ENCODE data around the gene IGFLR1.

The IGFLR1 gene, protein sequence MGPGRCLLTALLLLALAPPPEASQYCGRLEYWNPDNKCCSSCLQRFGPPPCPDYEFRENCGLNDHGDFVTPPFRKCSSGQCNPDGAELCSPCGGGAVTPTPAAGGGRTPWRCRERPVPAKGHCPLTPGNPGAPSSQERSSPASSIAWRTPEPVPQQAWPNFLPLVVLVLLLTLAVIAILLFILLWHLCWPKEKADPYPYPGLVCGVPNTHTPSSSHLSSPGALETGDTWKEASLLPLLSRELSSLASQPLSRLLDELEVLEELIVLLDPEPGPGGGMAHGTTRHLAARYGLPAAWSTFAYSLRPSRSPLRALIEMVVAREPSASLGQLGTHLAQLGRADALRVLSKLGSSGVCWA

DNA sequence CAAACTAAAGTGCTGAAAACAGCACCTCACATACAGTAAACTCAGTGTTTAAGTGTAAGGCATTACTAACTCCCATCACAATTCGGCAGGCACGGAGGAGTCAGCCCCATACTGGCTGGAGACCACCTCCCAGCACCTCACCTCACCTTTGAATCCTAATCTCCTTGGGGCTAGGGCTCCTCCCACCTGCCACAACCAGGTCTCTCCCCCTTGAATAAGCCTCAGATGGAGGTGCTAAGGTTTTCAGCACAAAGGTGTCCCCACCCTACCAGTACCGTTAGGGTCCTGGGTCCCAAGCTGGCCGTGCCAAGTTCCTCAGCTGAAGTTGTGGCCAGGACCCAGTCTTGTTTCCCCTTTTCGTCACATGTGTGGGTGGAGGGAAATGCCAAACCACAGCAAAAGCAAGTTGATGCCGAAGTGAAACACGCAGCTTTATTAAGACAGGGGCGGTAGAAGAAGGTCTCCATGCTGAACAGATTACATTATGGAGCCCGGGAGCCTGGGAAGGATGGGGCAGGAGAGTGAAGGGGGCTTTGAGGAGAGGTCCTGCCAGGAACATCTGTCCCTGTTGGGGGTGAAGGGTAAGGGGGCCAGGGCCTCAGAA lies at the start of gene IGFLR1:
Gene IGFLR1, minus strand, starts transcription at position 332 of the 604 bp plus-strand sequence. CDS start 1,272 bp downstream, outside the sequence.
- peak; percentile 50 to 62 for DNase-seq (ENCODE audit: low read depth in 2 of 2)

DNA sequence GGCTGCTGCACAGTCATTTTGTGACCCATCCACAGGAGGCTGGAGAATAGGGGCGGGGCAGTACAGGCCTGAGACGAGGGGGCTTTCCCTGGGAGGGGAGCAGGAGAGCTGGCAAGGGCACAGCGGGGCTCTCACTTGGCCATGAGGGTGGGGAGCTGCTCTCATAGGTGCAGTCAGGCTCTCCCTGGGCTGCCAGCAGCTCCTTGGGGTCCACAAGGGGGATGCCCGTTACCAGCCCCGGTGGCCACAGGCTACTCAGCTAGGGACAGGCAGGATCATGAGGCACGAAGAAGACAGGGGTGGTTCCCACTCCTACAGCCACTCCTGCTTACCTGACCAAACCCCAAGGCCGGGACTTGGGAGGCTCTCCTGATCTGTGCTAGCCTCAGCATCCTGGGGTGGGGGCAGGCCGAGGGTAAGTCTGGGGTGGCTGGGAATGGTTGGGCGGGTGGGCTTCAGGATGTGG lies 49.6 kb upstream of the IGFLR1 start:
- no peak for DNase-seq (ENCODE audit: low read depth in 2 of 2)

DNA sequence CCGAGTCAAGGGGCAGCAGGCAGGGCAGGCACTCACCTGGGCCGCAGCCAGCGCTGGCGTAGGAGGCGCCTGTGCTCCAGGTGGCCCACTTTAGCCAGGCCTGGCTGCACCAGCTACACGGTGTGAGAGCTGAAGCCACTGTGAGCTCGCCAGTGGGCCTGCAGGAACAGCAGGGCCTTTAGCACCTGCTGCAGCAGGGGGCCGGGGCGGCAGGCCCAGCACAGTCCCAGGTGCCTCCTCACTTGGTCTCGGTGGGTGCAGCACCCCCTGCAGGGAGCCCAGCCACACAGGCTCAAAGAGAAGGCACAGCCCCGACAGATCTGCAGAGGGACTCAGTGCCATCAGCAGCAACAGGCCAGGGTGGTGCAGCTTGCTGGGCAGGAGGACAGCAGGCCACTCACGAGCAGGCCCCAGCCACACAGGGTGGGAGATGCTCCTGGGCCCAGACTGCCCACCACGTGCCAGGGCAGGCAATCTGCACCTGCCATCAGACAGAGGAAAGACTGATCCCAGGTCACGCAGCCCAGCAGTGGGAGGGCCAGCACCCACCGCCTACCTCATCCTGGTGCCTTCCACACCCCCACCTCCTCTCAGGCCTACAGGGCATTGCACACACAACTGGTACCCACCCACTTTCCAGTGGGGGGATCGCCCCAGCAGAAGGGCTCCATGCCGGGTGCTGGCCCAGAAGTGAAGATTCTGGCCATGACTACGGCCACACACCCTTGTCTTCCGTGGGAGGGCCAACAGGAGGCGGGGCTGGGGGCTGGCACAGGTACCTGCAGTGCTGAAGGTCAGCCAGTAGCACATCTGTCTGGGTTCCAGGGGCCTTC lies 48.9 kb upstream of the IGFLR1 start:
- DNase-seq (ENCODE audit: low read depth in 2 of 2) = no peak

DNA sequence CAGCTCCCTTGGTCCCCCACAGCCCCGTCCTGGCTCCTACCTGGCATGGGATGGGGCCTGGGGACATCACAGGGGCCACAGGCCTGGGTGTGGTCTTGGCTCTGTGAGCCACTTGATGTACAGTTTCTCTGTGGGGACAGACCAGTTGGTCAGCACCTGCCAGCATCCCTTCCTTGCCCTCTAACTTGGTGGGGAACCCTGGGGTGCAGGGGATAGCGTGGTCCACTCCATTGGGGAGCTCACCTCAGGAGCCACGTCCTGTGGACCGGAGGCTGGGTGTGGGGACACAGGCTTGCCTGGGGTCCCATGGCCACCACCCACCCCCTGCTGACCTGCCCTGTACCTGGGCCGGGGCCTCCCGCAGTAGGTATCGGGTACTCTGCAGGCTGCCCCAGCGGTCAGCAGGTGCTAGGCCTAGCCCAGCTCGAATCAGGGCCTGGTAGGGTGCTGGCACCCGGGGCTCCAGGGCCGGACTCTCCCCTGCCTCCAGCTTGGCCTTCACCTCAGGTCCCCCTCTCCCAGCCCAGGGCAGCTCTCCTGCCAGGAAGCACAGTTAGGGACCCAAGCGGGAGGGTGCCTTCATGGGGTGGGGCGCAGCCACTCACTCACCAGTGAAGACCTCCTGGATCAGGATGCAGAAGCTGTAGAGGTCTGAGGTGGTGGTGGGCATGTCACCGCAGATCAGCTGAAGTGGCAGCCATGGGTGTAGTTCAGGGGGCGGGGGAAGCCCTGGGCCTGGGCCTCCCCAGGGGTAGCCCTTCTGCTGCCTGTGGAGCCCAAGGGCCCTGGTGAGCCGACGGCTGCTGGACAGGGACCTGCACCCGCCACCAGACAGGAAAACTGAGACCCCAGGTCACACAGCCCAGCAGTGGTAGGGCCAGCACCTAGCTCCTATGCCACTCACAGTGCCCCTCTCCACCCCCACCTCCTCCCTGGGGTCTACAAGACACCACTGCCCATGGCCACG lies 48.0 kb upstream of the IGFLR1 start:
- no peak for DNase-seq (ENCODE audit: low read depth in 2 of 2)

DNA sequence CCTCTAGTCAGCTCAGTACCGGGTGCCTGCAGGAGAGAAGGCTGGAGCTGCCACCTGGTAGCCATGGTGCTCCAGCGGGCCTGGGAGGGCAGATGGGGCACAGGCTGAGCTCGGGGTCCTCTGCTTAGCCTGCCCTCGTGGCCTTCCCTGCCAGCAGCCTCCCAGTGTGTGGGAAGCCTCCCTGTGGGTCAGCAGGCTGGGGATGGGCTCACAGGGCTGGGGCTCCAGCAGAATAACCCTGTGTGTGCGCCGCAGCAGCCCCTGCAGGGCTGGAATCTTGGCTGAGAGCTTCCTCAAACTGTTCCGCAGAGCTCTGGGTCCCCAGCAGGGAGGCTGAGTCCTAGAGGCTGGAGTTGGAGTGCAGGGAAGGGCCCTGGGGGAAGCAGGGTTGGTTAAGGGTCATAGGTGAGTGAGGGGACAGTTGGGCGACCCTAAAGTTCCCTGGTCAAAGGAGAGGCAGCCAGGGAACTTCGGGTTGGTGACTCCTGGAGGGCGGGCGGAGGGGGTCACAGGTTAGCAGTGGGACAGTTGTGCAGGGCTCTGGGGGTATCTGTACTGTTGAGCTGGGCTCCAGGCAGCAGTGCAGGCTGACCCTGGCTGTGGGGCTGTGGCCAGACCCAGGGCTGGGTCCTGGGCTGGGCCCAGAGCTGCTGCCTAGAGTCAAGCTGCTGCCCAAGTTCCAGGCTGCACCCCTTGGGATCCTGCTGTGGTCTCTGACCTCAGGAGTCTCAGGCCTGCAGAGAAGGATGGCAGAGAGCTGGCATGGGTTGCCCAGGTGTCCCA lies 47.1 kb upstream of the IGFLR1 start:
- DNase-seq (ENCODE audit: low read depth in 2 of 2) = no peak

DNA sequence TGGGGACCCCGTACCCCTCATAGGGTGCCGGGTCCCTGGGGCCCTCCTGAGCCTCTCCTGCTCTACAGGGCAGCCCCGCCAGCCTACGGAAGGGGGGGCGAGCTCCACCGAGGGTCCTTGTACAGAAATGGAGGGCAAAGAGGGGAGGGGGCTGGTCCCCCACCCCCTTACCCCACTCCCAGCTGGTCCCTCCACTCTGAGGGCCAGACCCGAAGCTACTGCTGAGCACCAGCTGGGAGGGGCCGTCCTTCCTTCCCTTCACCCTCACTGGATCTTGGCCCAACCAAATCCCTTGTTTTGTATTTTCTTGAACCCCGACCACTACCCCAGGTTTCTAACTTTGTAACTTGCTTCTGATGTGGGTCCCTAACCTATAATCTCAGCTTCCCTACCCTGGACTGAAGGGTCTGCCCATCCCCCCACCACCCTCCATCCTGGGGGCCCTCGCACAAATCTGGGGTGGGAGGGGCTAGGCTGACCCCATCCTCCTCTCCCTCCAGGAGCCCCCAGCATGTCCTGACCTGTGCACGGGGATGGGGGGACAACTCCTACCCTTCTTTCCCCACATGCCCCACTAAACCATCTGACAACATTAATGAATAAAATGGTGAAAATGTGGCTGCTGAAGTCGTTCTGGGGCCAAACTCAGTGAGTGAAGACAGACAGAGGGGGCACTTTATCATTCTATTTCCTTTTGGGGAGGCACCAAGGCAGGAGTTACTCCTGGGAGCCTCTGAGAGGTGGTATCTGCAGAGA lies 46.1 kb upstream of the IGFLR1 start:
- DNase-seq (ENCODE audit: low read depth in 2 of 2) = no peak

DNA sequence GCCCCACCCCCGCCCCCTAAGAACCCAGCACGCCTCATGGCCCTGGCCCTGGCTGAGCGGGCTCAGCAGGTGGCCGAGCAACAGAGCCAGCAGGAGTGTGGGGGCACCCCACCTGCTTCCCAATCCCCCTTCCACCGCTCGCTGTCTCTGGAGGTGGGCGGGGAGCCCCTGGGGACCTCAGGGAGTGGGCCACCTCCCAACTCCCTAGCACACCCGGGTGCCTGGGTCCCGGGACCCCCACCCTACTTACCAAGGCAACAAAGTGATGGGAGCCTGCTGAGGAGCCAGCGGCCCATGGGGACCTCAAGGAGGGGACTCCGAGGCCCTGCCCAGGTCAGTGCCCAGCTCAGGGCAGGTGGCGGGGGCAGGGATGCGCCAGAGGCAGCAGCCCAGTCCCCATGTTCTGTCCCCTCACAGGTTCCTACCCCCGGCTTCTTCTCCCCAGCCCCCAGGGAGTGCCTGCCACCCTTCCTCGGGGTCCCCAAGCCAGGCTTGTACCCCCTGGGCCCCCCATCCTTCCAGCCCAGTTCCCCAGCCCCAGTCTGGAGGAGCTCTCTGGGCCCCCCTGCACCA lies 45.1 kb upstream of the IGFLR1 start:
- no peak for DNase-seq (ENCODE audit: low read depth in 2 of 2)

DNA sequence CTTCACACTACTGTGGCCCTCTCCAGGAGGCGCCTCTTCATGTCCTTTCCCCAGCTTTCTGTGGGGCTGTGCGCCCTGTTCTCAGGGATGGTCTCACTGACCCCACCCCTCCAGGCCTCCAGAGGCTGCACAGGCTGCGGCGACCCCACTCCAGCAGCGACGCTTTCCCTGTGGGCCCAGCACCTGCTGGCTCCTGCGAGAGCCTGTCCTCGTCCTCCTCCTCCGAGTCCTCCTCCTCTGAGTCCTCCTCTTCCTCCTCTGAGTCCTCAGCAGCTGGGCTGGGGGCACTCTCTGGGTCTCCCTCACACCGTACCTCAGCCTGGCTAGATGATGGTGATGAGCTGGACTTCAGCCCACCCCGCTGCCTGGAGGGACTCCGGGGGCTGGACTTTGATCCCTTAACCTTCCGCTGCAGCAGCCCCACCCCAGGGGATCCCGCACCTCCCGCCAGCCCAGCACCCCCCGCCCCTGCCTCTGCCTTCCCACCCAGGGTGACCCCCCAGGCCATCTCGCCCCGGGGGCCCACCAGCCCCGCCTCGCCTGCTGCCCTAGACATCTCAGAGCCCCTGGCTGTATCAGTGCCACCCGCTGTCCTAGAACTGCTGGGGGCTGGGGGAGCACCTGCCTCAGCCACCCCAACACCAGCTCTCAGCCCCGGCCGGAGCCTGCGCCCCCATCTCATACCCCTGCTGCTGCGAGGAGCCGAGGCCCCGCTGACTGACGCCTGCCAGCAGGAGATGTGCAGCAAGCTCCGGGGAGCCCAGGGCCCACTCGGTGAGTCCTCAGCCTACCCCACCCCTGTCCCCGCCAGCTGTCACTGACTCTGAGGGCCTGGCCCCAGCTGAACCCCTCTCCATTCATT lies 44.3 kb upstream of the IGFLR1 start:
- DNase-seq (ENCODE audit: low read depth in 2 of 2) = no peak

DNA sequence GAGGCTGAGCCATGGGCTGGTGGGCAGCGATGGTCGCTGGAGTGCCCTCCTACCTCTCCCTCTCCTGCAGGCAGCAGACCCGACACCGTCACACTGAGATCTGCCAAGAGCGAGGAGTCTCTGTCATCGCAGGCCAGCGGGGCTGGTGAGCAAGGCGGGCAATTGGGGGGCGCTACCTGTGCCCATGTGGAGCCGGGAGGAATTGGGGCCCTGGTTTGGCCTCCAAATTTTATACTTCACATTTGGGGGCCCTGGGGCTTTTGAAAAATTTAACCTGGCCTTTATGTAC lies 43.0 kb upstream of the IGFLR1 start:
- no peak for DNase-seq (ENCODE audit: low read depth in 2 of 2)

DNA sequence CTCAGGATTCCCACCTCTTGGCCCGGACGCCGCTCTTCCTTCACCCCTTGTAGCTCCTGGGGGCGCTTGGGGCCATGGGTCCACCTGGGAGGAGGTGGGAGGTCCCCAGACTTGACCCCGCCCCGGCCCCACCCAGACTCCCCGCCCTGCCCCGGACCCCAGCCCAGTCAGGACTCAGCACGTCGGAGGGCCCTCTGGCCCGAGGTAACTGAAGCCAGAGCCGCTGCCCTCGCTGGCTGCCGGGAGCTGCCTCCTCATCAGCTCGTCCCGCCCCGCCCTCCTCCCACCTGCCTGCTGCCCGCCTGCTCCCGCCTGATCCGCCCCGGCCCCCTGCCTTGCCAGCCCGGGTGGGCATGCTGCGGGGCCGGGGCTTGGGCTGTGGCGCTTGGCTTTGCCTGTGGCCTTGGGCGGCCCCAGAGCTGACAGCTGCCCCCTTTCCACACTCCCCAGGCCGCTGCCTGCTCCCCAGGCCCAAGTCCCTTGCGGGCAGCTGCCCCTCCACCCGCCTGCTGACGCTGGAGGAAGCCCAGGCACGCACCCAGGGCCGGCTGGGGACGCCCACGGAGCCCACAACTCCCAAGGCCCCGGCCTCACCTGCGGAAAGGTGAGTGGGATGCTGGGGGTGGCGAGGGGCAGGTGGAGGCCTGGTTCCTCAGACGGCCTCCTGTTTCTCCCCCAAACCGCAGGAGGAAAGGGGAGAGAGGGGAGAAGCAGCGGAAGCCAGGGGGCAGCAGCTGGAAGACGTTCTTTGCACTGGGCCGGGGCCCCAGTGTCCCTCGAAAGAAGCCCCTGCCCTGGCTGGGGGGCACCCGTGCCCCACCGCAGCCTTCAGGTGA lies 42.5 kb upstream of the IGFLR1 start:
- DNase-seq (ENCODE audit: low read depth in 2 of 2) = no peak

DNA sequence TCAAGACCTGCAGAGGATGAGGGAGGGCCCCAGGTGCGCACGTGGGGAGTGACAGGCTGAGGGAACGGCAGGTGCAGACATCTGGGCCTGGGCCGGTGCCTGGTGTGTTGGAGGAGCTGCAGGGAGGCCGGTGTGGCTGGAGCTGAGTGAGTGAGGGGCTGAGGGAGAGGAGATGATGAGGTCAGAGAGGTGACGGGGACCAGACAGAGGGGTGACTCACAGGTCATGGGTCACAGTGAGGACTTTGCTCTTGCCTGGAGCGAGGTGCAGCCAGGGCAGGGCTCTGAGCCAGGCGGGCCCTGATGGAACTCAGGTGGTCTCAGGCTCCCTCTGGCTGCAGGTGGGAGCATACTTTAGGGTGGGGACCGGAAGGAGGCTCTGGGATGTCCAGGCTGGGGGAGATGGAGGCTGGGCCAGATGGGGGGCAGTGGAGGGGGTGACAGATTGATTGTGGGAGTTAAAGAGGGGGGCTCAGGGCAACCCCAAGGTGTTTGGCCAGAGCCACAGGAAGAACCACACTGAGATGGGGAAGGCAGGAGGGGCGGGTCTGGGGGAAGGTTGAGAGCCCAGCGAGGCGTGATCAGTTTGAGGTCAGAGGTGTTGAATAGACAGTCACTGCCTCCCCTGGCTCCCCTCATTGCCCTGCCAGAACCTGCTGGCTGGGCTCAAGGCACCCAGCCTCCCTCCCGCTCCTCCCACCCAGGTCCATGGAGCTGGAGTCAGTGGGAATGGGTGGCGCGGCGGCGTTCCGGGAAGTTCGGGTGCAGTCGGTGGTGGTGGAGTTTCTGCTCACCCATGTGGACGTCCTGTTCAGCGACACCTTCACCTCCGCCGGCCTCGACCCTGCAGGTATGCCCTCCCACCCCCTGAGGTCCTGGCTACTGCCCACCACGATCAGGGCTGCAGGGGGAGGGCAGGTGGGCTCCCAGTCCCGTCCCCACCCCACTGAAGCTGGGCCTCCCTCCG lies 41.5 kb upstream of the IGFLR1 start:
- no peak for DNase-seq (ENCODE audit: low read depth in 2 of 2)

DNA sequence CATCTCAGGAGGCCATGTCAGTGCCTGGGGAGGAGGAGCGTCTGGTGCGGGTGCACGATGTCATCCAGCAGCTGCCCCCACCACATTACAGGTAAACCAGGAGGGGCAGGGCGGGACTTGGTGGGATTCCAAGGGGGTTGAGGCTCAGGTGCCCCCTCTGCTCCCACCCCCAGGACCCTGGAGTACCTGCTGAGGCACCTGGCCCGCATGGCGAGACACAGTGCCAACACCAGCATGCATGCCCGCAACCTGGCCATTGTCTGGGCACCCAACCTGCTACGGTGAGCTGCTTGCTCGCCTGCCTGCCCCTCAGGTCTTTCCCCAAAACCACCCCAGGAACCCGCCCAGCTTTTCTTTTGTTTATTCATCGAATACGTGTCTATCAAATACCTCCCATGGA lies 40.3 kb upstream of the IGFLR1 start:
- no peak for DNase-seq (ENCODE audit: low read depth in 2 of 2)

DNA sequence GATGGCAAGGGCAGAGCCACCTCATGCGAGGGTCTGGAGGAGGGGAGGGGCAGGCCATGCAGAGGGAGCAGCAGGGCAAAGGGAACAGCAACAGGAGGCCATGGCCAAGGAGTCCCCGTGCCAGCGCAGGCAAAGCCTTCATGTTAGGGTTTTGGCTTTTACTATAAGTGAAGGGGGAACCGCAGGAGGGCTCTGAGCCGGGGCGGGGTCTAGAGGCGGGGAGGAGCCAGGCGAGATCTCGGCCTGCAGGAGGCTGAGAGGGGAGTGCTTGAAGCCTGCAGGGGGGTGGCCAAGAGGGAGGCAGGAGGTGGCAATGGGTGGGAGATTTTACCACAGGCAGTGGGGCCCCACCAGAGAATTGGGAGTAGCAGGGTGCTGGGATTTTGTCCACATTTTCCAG lies 39.4 kb upstream of the IGFLR1 start:
- no peak for DNase-seq (ENCODE audit: low read depth in 2 of 2)

DNA sequence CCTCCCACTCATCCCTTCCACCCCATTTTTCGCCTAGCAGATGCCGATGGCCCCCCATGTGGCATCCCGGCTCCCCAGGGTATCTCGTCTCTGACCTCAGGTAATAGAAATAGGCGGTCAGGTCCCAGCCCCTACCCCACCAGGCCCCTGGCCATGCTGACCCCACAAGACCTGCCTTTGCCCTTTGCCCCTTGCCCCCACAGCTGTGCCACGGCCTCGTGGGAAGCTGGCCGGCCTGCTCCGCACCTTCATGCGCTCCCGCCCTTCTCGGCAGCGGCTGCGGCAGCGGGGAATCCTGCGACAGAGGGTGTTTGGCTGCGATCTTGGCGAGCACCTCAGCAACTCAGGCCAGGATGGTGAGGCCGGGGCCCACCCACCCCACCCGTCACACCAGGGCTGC lies 38.5 kb upstream of the IGFLR1 start:
- no peak for DNase-seq (ENCODE audit: low read depth in 2 of 2)

DNA sequence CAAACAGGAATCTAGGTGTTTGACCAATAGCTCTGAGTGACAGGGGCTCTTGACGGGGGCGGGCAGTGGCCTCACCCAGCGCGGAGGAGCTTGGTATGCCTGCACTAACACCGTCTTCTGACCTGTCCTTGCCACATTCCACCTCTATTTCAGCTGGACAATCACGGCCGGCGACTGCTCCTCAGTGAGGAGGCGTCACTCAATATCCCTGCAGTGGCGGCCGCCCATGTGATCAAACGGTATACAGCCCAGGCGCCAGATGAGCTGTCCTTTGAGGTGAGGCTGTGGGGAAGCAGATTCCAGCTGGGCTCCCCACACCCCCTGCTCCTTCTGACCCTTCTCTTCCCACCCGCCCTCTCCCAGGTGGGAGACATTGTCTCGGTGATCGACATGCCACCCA lies 37.8 kb upstream of the IGFLR1 start:
- DNase-seq (ENCODE audit: low read depth in 2 of 2) = no peak

DNA sequence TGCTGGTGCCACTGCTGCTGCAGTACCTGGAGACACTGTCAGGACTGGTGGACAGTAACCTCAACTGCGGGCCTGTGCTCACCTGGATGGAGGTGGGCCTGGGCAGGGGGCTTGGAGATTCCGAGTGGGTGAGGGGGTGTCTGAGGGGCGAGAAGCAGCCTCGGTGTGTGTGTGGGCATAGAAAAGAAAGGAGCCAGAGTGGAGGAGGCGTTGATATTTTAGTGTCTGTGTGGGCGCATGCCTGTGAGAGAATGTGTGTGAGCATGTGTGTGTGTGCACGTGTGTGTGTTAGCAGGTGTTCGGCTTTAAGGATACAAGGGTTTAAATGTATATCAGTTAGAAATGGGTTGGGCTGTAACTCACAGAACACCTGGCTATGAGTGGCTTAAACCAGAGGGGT lies 36.8 kb upstream of the IGFLR1 start:
- no peak for DNase-seq (ENCODE audit: low read depth in 2 of 2)

DNA sequence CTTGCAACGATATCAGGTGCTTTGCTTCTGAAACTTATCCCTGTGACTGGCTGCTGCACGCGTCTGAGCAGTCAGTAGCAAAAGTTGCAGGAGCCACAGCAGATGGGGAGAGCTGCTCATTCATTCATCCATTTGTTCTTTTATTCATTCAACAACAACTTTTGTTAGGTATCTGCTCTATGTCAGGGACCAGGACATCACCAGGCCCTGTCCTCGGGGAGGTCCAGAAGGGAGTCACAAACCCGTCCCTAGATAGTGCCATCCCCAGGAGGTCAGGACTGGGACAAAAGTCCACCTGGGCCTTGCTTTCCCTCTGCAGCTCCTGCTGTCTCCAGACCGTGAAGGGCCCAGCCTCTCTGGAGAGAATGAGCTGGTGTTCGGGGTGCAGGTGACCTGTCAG lies 35.7 kb upstream of the IGFLR1 start:
- DNase-seq (ENCODE audit: low read depth in 2 of 2) = no peak

All from activated CD8-positive, alpha-beta memory T cell treated with anti-CD3 and anti-CD28 coated beads for 4 hours (primary cell).